GM18951 (cell line): ENCODE data around the gene TMPRSS13.

Experiments
- POLR2A ChIP-seq: IDR thresholded peaks from 4 replicates; pipeline ENCODE4 v1.6.1; 2011; ENCODE audit warnings: mild to moderate bottlenecking; ENCODE audit not compliant: insufficient read length, insufficient read depth; ENCODE audit errors: extremely low read depth
- in situ Hi-C: fragments of 300-500 bp; cut with MboI; formaldehyde crosslinking; loops from one replicate; pipeline ENCODE4 v1.12.0; 2022; ENCODE audit warnings: low sequenced_read_pairs, mixed read lengths, inconsistent platforms; ENCODE audit not compliant: unreplicated experiment

TMPRSS13 gene

DNA sequence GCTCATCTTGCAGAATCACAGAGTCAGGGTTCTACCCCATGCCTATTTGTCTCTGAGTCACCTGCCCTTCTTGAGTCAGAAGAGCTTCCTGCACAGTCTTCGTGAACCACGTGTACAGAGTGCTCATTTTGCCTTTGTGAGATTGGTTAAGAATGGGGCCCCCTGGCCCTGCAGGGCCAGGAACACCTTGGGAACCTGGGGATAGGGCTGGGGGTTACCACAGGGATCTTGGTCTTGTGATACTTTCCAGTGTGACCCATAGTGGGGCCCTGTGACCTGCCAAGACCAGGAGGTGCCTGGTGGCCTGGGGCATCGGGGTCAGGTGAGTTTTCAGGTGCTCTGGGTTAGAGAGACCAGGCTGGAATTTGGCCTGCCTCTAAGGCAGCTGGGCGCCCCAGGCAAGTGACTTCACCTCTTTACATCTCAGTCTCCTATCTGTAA, 9.4 kb downstream of the TMPRSS13 start:
- in situ Hi-C loops = no loop called here
- no peak for TF ChIP-seq POLR2A

DNA sequence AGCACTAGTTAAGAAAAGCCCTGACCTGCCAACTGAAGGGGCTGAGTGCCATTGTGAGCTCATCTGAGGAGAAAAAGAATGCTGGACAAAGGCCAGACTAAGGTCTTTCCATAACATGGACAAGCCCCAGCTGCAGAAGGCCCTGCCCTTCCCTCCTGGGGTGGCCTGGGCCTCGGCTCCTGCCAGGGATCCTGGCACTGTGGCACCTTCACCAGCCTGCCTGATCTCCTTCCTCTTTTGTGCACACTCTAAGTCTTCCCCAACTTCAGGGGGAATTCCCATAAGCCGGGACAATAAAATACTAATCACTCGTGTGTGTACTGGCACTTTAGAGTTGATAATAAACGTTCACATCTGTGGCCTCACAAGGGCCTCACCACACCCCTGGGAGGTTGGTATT, 9.9 kb downstream of the TMPRSS13 start:
- in situ Hi-C loops = no loop called here
- TF ChIP-seq POLR2A = no peak

DNA sequence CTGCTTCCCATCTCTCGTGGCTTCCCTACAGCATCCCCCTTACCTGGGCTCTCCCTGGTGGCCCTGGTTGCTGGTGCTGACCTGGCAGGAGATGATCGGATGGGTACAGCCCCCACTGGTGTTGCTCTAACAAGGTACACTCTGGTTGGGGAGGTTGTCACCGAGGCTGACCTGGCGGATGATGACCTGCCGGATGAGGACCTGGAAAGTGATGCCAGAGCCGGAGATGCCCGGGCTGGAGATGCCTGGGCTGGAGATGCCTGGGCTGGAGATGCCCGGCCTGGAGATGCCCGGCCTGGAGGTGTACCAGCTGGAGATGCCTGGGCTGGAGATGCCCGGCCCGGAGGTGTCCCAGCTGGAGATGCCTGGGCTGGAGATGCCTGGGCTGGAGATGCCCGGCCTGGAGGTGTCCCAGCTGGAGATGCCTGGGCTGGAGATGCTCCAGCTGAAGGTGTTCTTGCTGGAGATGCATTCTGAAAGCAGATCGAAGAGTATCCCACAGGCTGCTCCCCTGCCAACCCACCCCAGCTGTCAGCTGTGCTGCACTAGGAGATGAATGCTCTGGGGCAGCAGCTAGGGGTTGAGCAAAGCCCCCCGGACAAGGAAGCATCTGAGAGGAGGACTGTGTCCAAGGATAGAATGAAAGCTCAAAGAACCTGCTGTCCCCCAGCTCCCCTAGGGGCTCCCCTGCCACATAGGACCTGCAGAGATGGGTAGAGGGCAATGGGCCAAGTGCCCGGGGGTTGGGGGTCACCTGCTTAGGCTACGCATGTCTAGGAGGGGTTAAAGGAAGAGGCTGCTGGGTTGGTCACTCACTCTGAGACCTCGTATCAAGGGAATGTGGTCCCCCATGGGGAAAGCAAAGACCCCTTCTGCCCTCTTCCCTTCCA, 10.6 kb downstream of the TMPRSS13 start:
- no peak for TF ChIP-seq POLR2A
- in situ Hi-C loops = no loop called here

DNA sequence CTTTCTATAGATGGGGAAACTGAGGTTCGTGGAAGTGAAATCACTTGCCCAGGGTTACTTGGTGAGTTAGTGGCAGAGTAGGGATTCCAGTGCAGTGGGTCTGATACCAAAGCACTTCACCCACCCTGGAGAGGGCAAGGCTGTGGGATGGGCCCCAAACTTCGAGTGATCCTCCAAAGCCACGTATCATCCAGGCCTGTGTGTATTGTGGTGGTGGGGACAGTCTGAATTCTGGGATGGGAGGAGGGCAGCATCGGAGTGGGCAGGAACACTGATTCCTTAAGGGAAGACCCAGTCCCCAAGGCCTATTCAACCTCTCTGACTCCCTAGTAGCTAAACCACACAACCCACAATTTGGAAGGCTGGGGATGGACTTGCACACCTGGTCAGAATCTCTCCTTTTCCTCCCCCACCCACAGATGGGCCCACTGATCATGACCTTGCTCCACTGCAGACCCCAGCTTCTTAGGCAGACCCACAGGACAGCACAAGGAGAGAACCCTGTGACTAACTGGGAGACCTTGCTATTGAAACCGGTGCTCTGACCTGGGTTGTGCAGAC, 11.5 kb downstream of the TMPRSS13 start:
- in situ Hi-C loops = no loop called here
- no peak for TF ChIP-seq POLR2A

DNA sequence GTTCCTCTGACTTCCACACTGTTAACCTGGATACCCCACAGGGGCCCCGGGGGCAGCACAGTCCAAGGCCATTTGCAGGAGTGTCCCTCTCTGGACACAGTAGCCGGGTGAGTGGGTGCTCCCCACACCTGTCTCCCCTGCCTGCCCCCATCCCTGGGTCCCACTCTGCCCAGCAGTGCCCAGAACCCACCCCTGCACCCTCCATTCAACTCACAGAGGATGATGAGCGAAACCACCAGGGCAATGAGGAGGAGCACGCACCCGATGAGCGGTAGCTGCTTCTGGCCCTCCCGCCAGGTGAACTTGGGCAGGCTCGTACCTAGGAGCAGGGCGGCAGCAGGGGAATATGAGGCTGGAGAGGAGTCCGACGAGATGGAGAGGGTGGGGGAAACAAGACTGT, 12.2 kb downstream of the TMPRSS13 start:
- no peak for TF ChIP-seq POLR2A

DNA sequence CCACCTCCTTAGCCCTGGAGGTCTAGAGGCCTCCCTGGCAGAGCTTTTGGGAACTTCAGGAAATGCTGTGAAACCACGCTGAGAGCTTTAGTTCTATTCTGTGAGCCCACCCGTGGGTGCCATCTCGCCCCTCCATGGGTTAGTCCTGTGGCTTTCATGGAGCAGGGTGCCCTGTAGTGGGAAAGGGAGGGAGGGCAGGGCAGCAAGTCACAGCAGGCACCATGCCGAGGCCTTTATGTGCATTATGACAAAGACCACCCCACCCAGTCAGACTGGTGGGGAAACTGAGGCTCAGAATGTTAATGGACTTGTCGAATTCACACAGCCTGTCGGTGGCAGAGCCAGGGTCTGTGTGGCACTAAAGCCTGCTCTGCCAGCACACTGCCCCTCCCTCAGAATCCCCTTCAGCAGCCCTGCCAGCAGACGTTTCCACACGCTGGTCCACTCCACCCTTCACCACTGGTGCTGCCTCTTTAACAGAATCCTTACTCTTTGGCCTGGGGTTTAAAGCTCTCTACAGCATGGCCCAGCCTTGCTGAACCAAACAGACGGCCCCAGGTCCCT, 13.4 kb downstream of the TMPRSS13 start:
- no peak for TF ChIP-seq POLR2A
- in situ Hi-C loops = no loop called here

More for the DNA sequence above, 12.2 kb downstream of the TMPRSS13 start:
- in situ Hi-C loops = no loop called here

DNA sequence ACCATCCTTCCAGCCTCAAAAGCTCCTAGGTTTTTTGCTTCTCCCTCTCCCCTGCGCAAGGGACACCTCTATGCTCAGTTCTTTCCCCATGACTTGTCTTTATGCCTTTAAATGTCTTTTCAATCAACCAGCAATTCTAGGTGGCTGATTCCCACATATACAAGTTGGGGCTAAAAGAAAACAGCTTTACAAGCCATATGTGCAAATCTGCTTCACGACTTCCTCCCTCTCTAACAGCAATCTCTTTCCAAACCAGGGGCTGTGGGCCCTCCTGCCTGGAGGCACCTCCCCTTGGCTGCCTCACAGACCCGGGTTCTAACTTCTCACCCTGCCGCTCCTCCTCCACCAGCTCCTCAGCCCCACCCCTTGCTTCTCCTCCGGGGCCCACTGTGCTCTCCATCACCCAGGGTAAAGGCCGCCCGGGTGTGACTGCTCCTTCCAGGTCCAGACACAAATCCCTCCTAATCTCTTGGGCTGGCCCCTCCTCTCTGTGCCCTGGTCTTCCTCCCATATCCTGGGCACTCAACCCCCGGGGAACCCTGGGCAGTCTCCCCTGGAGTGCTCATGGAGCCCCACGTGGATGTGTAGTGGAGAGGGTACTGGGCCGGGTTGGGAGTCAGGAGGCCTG, 14.1 kb downstream of the TMPRSS13 start:
- TF ChIP-seq POLR2A = no peak
- in situ Hi-C loops = no loop called here

DNA sequence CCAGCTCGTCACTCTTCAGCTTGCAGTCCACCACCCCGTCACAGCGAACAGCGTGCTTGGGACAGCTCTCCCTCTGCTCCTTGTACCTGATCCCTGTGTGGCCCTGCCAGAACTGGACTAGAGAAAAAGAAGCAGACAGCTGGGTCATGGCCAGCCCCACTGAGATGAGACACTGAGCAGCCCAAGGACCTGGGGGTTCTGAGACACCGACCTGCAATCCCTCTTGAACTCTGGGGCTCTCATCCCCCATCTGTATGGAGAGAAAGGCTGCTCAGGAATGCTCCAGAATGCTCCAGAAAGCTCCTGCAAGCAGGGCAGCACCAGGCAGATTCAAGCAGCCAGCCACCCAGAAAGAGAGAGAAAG, 14.8 kb downstream of the TMPRSS13 start:
- in situ Hi-C loops = no loop called here
- TF ChIP-seq POLR2A = no peak

DNA sequence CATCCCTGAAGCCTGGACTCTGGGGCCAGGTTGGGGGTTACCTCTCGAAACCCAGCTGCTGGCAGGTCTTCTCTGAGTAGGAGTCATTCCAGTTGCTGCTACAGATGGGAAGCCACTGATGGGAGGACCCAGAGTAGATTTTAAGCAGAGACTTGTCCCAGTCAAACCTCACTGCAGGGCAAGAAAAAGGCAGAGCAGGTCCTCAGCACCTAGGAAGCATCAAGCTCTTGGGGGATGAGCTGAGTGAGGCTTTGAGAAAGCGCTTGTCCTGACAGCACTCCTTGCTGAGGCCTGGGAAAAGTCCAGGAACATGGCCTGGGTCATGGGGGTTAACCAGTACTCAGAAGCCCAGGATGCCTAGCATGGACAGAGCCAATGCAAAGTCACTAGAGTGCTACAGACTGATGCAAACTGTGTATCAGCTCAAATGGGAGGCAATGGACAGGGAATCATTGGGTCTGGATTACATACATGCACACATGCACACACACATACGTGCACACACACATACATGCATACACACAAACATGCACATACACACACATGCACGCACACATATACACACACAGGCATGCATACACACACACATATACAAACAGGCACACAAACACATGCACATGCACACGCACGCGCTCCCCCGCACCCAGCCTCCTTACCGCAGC, 15.3 kb downstream of the TMPRSS13 start:
- TF ChIP-seq POLR2A = no peak
- in situ Hi-C loops = no loop called here

DNA sequence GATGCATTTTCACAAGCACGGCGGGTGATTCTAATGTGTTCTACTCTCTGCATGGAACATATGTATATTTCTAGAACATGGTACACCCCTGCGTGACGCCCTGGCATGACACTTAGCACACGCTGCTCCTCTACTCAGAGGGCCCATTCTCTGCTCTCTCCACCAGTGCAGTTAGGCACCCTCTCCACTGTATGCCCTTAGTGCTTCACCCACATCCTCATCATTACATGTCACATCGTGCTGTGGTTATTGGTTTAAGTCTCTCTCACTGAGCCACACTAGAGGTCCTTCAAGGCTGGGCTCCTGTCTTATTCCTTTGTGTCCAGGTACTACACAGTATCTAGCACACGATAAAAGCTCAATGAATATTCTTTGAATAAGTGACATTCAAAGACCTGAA, 16.7 kb downstream of the TMPRSS13 start:
- in situ Hi-C loops = no loop called here
- TF ChIP-seq POLR2A = no peak

DNA sequence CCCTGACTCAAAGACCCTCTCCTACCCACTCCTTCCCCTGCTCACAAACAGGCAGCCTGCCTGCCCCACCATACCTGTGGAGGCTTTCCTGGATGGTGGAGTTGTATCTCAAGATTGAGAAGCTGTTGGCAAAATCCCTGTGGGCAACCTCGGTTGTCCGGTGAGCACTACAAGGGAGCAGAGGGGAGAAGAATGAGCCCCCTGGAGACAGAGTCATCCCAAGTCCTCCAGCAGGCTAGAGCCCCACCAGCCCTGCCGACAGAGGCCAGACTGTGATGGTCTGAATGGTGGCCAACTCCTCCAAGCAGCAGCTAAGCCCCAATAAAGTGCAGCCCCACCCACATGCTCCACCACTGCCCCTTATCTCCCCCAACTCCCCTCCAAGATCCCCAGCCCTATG, 17.5 kb downstream of the TMPRSS13 start:
- TF ChIP-seq POLR2A = no peak
- in situ Hi-C loops = no loop called here

DNA sequence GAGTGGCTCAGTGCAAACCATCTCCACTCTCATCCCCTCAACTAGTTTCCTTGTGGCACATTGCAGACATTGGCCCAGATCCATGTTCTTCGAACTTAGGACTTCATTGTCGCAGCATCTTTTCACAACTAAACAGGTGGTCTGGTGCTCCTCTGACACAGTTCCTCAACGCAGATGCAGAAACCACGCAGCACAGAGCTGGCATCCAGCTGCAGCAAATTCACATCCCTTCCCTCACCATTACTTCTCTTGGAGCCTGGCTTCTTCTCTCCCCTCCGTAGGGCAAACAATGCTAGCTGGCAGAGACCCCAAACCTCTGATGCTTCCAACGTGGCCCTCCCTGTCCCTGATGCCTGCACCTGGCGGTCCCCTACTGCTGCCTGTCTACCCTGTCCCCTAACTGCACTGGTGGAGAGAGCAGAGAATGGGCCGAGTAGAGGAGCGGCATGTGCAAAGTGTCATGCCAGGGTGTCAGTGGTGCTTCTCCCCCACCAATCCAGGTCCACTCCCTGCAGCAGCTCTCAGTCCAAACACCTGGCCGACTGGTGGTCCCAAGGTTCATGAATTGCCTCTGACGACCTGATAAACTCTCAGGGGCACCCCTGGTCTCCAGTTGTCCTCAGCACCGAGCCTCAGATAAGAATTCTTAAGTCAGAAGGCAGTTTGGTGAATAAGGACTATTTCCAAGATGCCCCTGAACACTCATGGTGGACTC, 18.1 kb downstream of the TMPRSS13 start:
- in situ Hi-C loops = no loop called here
- TF ChIP-seq POLR2A = no peak

DNA sequence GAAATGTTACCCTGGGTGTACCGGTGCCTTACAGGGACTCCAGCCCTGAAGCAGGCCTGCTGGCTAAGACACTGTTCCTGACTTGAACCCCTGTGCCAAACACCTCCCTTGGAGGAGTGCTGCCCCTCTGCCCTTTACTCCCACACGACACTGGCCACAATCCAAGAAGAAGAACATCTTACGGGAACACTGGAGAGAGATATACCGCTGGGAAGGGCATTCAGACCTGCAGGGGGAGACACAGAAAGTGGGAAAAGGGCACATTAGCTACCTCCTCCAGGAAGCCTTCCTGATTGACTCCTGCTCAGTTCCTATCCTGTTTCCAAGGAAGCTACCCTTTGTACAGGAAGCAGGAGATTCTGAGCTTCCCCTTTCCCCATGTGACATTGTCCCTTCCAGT, 18.7 kb downstream of the TMPRSS13 start:
- in situ Hi-C loops = no loop called here
- TF ChIP-seq POLR2A = no peak
